Endothelial cell of umbilical vein (primary cell): ENCODE measurements around the gene ARHGAP22. TPM values are rescaled to one million over a fixed set of nuclear protein-coding genes. Genes with fewer than 3 reads are reported as not detected.

ENCODE experiments used
- BruUV-seq: library from RNA; stranded (reverse); fragments of 400-500 nt; replicated peaks from 2 replicates; lab custom pipeline; 2021; lab: Mats Ljungman, UMichigan
- CTCF ChIA-PET: fragments of 300-600, 350-600 bp; sonication (Branson Sonifier 250); formaldehyde crosslinking; loops from one replicate; lab custom pipeline; 2021; ENCODE audit warnings: antibody characterized with exemption, inconsistent platforms; lab: Charles Lee
- POLR2A ChIA-PET: fragments of 300-600, 350-600 bp; sonication (Branson Sonifier 250); formaldehyde crosslinking; loops from one replicate; lab custom pipeline; 2021; ENCODE audit warnings: antibody characterized with exemption, inconsistent platforms; lab: Charles Lee
- DNase-seq: peaks from one replicate; pipeline ENCODE4 v3.0.0-alpha.2; 2011; ENCODE audit warnings: low read depth, low spot score
- FAIRE-seq: peaks from 2 replicates; lab custom pipeline; 2011; peaks lifted over from hg19 to GRCh38; lab: Jason Lieb, UNC
- H2AFZ ChIP-seq: 2 replicates; pipeline ENCODE4 v1.6.0; 2012; ENCODE audit warnings: low read depth, low read length, control low read depth, inconsistent platforms
- H3K27ac ChIP-seq: 2 replicates; pipeline ENCODE4 v1.5.1; 2011; ENCODE audit warnings: low read depth, mild to moderate bottlenecking, control low read depth, low read length, moderate library complexity; ENCODE audit not compliant: insufficient read depth
- H3K27me3 ChIP-seq, 2 experiments: 2 replicates each; pipeline versions ENCODE4 v1.6.0 to v1.6.1; 2011; ENCODE audit warnings: low read length in 2 of 2, mixed read lengths in 1 of 2; ENCODE audit not compliant: control insufficient read depth in 2 of 2, insufficient read depth in 2 of 2
- H3K36me3 ChIP-seq, 2 experiments: 2 replicates in 1 of 2; 3 replicates in 1 of 2; pipeline ENCODE4 v1.5.1; 2011; ENCODE audit warnings: low read length in 2 of 2, mild to moderate bottlenecking in 1 of 2, moderate library complexity in 1 of 2; ENCODE audit not compliant: control insufficient read depth in 2 of 2, insufficient read depth in 2 of 2; ENCODE audit errors: extremely low read depth in 1 of 2
- H3K4me1 ChIP-seq: 3 replicates; pipeline ENCODE4 v1.5.1; 2011; ENCODE audit warnings: mild to moderate bottlenecking, low read length; ENCODE audit not compliant: control insufficient read depth, insufficient read depth; ENCODE audit errors: extremely low read depth
- H3K4me2 ChIP-seq: 2 replicates; pipeline ENCODE4 v1.6.1; 2011; ENCODE audit warnings: low read length, control low read depth, mixed read lengths; ENCODE audit not compliant: insufficient read depth
- H3K4me3 ChIP-seq, 3 experiments: fragments of 200-600 bp in 1 of 3; sonication (generic), shearing (Covaris generic) in 1 of 3; replicated peaks in 1 of 3; 2 replicates each; pipeline ENCODE4 v1.5.1; 2011 to 2016; ENCODE audit warnings: control low read depth in 3 of 3, low read length in 3 of 3, mild to moderate bottlenecking in 2 of 3, inconsistent platforms in 1 of 3, low read depth in 1 of 3, moderate library complexity in 1 of 3; ENCODE audit not compliant: insufficient read depth in 1 of 3
- H3K79me2 ChIP-seq: 2 replicates; pipeline ENCODE4 v1.6.0; 2012; ENCODE audit warnings: low read length, inconsistent platforms; ENCODE audit not compliant: control insufficient read depth, insufficient read depth
- H3K9ac ChIP-seq: replicated peaks from 2 replicates; pipeline ENCODE3; 2011; ENCODE audit warnings: low read length, control low read depth; ENCODE audit not compliant: insufficient read depth; ENCODE audit errors: extremely low read depth
- H3K9me1 ChIP-seq: replicated peaks from 3 replicates; pipeline ENCODE4 v1.6.0; 2011; ENCODE audit warnings: mild to moderate bottlenecking, low read length; ENCODE audit not compliant: control insufficient read depth, insufficient read depth; ENCODE audit errors: extremely low read depth
- H3K9me3 ChIP-seq: replicated peaks from 2 replicates; pipeline ENCODE4 v1.5.1; 2012; ENCODE audit warnings: low read length, inconsistent platforms; ENCODE audit not compliant: control insufficient read depth, insufficient read depth
- H4K20me1 ChIP-seq: replicated peaks from 2 replicates; pipeline ENCODE3; 2011; ENCODE audit warnings: mild to moderate bottlenecking, low read length; ENCODE audit not compliant: control insufficient read depth, insufficient read depth; ENCODE audit errors: extremely low read depth
- EZH2 ChIP-seq: IDR thresholded peaks from 2 replicates; pipeline ENCODE4 v1.6.1; 2012; ENCODE audit warnings: borderline replicate concordance, low read depth, mild to moderate bottlenecking, moderate library complexity, low read length, inconsistent platforms; ENCODE audit not compliant: severe bottlenecking
- FOS ChIP-seq: IDR thresholded peaks from 2 replicates; pipeline ENCODE4 v1.6.1; 2011; ENCODE audit warnings: mild to moderate bottlenecking, low read length, moderate library complexity, borderline replicate concordance; ENCODE audit not compliant: insufficient read depth
- GATA2 ChIP-seq: IDR thresholded peaks from 2 replicates; pipeline ENCODE4 v1.7.0; 2011; ENCODE audit warnings: low read depth, mild to moderate bottlenecking, moderate library complexity, mixed read lengths, low read length; ENCODE audit not compliant: insufficient read length, insufficient read depth
- JUN ChIP-seq: IDR thresholded peaks from 2 replicates; pipeline ENCODE4 v1.6.1; 2011; ENCODE audit warnings: borderline replicate concordance, low read depth; ENCODE audit not compliant: insufficient read length, insufficient read depth
- MYC ChIP-seq: IDR thresholded peaks from one replicate; pipeline ENCODE4 v1.6.1; 2011; ENCODE audit warnings: mild to moderate bottlenecking, low read depth, low read length
- POLR2A ChIP-seq: IDR thresholded peaks from 2 replicates; pipeline ENCODE4 v1.6.1; 2012; ENCODE audit warnings: low read depth, mild to moderate bottlenecking, control low read depth, low read length
- POLR2AphosphoS5 ChIP-seq: IDR thresholded peaks from 2 replicates; pipeline ENCODE4 v1.6.1; 2012; ENCODE audit warnings: low read depth, mild to moderate bottlenecking, control low read depth, low read length, moderate library complexity; ENCODE audit not compliant: insufficient read depth
- dilution Hi-C: fragments of 300-500 bp; cut with MboI; formaldehyde crosslinking; loops from one replicate; pipeline ENCODE4 v1.15.0; 2019; ENCODE audit warnings: low sequenced_read_pairs; ENCODE audit not compliant: extremely low pct_ligation_motif_present
- intact Hi-C: fragments of 100-400 bp; cut with micrococcal nuclease; formaldehyde crosslinking; loops from one replicate; pipeline ENCODE4 v1.10.0; 2022
- polyA plus RNA-seq, 4 experiments: library from polyadenylated mRNA; depleted of rRNA in 3 of 4; stranded (reverse) in 3 of 4; unstranded in 1 of 4; fragments of >200 nt; gene quantifications; 2 replicates each; pipeline versions ENCODE4 v1.2.1 to v1.2.3, GENCODE V29; 2011 to 2012; ENCODE audit warnings: missing spikeins in 1 of 4
- total RNA-seq: library from RNA; stranded (reverse); gene quantifications from 2 replicates; pipeline ENCODE4 v1.2.3, GENCODE V29; 2021
- TF ChIP-seq, protein P1 (sequence below), 2 donors: IDR thresholded peaks; 1 replicate in 1 of 2; 2 replicates in 1 of 2; pipeline ENCODE4 v1.5.1; 2011; ENCODE audit warnings: low read length in 2 of 2, mild to moderate bottlenecking in 2 of 2, moderate library complexity in 2 of 2, control low read depth in 1 of 2, inconsistent platforms in 1 of 2, low read depth in 1 of 2; ENCODE audit not compliant: insufficient read depth in 1 of 2; ENCODE audit errors: extremely low read depth in 1 of 2
- TF ChIP-seq, protein P2 (sequence below): IDR thresholded peaks from 2 replicates; pipeline ENCODE4 v1.6.1; 2011; ENCODE audit not compliant: insufficient read depth, insufficient read length

Gene ARHGAP22
- total and polyA plus RNA-seq, 2 donors (not counting 3 experiments of a cell fraction or from before 2014, with no cell fraction given) = 8.6 to 50.3 TPM

DNA sequence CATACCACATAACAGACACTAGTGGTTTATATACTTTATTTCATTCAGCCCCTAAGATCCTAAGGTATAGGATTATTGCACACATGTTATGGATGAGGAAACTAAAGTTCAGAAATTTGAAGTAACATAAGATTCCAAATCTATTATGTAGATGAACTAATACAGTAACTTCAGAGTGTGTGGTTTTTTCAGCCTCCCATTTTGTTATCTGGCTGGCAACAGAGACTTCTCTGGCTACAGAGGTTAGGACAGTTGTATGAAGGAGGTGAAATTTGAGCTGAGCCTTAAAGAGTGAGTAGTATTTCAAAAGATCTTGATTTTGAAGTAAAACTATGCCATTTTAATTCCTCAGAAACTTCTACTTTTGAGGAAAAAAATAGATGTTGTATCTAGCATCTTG lies 173.0 kb downstream of the ARHGAP22 start:
- BruUV-seq = no TSS peak
- dilution Hi-C loops = no loop called here
- DNase-seq = no peak
- Histone ChIP-seq H3K4me1 (peaks cover 10% of the 10 kb centered on the region), H3K79me2 (no peaks in the 10 kb centered on the region), H3K4me3 (no peak overlapping the region), H3K27me3 (no peaks in the 10 kb centered on the region), H2AFZ (no peak overlapping the region), H3K36me3 (peaks cover 5 to 9% of the 10 kb centered on the region in 2 experiments), H3K27ac (no peak overlapping the region), H3K9ac (no peak overlapping the region), H3K9me3 (no peaks in the 10 kb centered on the region), H4K20me1 (no peaks in the 10 kb centered on the region), H3K4me2 (no peak overlapping the region), H3K9me1 (peaks cover 4% of the 10 kb centered on the region)
- TF ChIP-seq POLR2A = no peak
- no peak for TF ChIP-seq POLR2AphosphoS5
- TF ChIP-seq JUN = no peak
- TF ChIP-seq FOS = no peak
- intact Hi-C loops = no loop called here
- ChIA-PET CTCF (interaction anchor here (1.0 to 1.6 kb wide), 3 partner anchors 8 to 68 kb away, joined by 3 to 5 read pairs (median 4); no protein-coding TSS in a partner anchor), POLR2A (no interaction called here)
- no peak for FAIRE-seq

DNA sequence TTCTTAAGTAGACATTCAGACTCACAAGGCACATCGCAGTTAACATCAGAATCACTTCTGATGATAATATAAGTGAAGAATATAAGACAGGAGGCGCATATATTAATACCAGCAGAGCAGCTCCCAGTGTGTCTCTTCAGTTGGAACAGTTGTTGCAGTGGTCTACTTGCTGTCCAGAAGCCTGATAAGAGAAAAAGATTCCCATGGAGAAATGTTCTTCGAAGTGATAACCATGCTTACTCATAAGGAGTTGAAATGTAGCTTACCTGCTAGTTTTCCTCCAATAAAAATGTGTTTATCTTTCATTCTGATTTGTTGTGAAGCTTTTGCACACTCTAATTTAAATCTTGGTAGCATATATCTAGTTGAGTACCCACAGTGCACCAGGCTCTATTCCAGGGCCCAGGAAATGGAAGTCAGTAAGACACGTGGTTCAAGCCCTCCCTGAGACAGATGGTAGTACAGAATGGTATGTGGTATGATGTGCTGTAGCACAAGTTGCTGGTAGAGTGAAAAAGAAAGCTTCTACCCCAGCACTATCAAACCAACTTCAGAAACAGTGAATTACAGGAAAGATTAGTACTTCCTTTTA lies 174.4 kb downstream of the ARHGAP22 start:
- H3K4me2 ChIP-seq = no peak overlapping the region
- H2AFZ ChIP-seq = no peak overlapping the region
- no peaks in the 10 kb centered on the region for H3K9me3 ChIP-seq
- H3K4me3 ChIP-seq = no peak overlapping the region
- ChIA-PET POLR2A (no interaction called here), CTCF (interaction anchor here (0.6 to 2.1 kb wide), 5 partner anchors 10 to 68 kb away, joined by 3 to 6 read pairs (median 4); no protein-coding TSS in a partner anchor)
- H3K27ac ChIP-seq = no peak overlapping the region
- H3K79me2 ChIP-seq = no peaks in the 10 kb centered on the region
- peaks cover 5% of the 10 kb centered on the region in 2 experiments for H3K36me3 ChIP-seq
- no peak overlapping the region for H3K9ac ChIP-seq
- no peaks in the 10 kb centered on the region for H3K27me3 ChIP-seq
- intact Hi-C loops = no loop called here
- no peak for DNase-seq
- no peaks in the 10 kb centered on the region for H3K9me1 ChIP-seq
- dilution Hi-C loops = no loop called here
- no peaks in the 10 kb centered on the region for H4K20me1 ChIP-seq
- H3K4me1 ChIP-seq = peaks cover 10% of the 10 kb centered on the region
- no TSS peak for BruUV-seq
- no peak for FAIRE-seq
- TF ChIP-seq POLR2AphosphoS5 (no peak), GATA2 (no peak), EZH2 (no peak), MYC (no peak), JUN (no peak), FOS (no peak), POLR2A (no peak)
- TF ChIP-seq, protein P1, sequence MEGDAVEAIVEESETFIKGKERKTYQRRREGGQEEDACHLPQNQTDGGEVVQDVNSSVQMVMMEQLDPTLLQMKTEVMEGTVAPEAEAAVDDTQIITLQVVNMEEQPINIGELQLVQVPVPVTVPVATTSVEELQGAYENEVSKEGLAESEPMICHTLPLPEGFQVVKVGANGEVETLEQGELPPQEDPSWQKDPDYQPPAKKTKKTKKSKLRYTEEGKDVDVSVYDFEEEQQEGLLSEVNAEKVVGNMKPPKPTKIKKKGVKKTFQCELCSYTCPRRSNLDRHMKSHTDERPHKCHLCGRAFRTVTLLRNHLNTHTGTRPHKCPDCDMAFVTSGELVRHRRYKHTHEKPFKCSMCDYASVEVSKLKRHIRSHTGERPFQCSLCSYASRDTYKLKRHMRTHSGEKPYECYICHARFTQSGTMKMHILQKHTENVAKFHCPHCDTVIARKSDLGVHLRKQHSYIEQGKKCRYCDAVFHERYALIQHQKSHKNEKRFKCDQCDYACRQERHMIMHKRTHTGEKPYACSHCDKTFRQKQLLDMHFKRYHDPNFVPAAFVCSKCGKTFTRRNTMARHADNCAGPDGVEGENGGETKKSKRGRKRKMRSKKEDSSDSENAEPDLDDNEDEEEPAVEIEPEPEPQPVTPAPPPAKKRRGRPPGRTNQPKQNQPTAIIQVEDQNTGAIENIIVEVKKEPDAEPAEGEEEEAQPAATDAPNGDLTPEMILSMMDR (IDR thresholded peaks at IDR 0.05; ENCODE audit: extremely low read depth in 1 of 2, insufficient read depth in 1 of 2, low read depth in 1 of 2, low read length in 2 of 2) = no peak
- TF ChIP-seq, protein P2, sequence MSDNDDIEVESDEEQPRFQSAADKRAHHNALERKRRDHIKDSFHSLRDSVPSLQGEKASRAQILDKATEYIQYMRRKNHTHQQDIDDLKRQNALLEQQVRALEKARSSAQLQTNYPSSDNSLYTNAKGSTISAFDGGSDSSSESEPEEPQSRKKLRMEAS = no peak
